ENCODE data around the gene GAPT.
A peak's percentile ranks its signal among the peaks of the same experiment; 100 is the strongest.

DNA sequence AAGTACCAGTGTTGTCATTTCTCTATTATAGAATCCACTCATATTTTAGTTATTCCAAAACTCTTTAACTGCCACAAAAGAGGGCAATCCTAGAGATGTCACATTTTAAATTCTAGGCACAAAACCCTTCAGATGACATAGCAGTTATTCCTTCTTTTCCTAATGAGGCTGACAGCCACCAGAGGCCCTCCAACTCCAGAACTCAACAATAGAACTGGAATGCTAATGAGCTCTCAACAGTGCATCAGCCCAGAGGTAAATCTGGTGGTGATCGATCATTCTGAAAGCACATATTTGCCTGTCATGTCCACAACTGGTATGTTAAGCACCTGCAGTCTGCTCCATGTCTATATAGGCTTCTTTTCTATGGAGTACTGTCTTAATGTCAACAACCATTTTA, 51.5 kb downstream of the GAPT start:
- no peak for TF ChIP-seq EZH2 (IDR thresholded peaks at IDR 0.05; ENCODE audit: borderline replicate concordance, insufficient read depth, low read length, poor library complexity, severe bottlenecking)
- TF ChIP-seq, protein P1, sequence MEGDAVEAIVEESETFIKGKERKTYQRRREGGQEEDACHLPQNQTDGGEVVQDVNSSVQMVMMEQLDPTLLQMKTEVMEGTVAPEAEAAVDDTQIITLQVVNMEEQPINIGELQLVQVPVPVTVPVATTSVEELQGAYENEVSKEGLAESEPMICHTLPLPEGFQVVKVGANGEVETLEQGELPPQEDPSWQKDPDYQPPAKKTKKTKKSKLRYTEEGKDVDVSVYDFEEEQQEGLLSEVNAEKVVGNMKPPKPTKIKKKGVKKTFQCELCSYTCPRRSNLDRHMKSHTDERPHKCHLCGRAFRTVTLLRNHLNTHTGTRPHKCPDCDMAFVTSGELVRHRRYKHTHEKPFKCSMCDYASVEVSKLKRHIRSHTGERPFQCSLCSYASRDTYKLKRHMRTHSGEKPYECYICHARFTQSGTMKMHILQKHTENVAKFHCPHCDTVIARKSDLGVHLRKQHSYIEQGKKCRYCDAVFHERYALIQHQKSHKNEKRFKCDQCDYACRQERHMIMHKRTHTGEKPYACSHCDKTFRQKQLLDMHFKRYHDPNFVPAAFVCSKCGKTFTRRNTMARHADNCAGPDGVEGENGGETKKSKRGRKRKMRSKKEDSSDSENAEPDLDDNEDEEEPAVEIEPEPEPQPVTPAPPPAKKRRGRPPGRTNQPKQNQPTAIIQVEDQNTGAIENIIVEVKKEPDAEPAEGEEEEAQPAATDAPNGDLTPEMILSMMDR (IDR thresholded peaks at IDR 0.05; ENCODE audit: poor library complexity, severe bottlenecking): peak; percentile 63
- peak; percentile 35 for TF ChIP-seq POLR2AphosphoS5 (IDR thresholded peaks at IDR 0.05)
- peak; percentile 73 for TF ChIP-seq EP300 (conservative IDR thresholded peaks at IDR 0.05; ENCODE audit: poor library complexity, severe bottlenecking)
- TF ChIP-seq MXI1 (conservative IDR thresholded peaks at IDR 0.05; ENCODE audit: poor library complexity, severe bottlenecking): no peak
- peak; percentile 70 for TF ChIP-seq RAD21 (conservative IDR thresholded peaks at IDR 0.05)
- TF ChIP-seq SMC3 (conservative IDR thresholded peaks at IDR 0.05; ENCODE audit: poor library complexity): peak; percentile 73

Data from neural cell (in vitro differentiated cells).